Measurements from ENCODE around the gene TRAF1.
"Not testable (repeated sequence)": the region's sequence is repeated elsewhere in the genome, so short reads cannot be mapped to it uniquely, and the experiment has no call there.

Gene TRAF1

DNA sequence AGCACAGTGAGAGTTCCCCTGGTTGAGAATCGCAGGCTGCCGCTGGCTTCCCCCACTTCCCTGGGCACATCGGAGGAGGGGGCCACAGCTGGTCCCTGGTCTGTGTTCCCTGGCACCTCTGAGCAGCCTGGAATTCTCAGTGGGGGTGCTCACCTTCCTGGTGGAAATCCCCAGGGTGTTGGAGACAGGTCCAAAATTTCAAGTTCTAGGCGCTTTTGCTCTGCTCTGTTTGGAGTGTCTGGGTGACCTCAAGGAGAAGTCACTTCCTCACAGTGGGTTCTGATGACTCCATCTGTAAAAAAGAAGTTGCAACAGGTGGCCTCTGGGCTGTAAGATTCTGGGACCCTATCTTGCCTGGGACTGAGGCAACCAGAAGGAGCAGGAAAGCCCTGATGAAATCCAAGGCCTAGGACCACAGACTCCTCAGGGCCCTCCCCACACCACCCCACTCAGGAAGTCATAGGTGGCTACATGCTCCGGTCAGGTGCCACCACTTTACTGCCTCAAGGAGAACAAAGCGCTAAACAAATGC lies at the start of gene TRAF1:
Gene TRAF1, minus strand, starts transcription at position 400 of the 532 bp plus-strand sequence. CDS start 721 bp downstream, outside the sequence.
- CTCF ChIA-PET = interaction anchor here (1.5 to 3.2 kb wide), 4 partner anchors 10 to 57 kb away, joined by 5 to 9 read pairs (median 6); no protein-coding TSS in a partner anchor
- POLR2A ChIA-PET = no interaction called here
- no peak for TF ChIP-seq CTCF (IDR thresholded peaks at IDR 0.05; ENCODE audit: insufficient read depth, low read length, missing control alignments)
- no peak within 1 kb of the TSS for H3K4me3 ChIP-seq (ENCODE audit: low read depth, low read length)
- no peak for DNase-seq (ENCODE audit: low read depth, low spot score)

- POLR2A ChIA-PET = no interaction called here
- no peak for DNase-seq (ENCODE audit: low read depth, low spot score)
- CTCF ChIA-PET = interaction anchor here (1.5 kb wide), 1 partner anchor 219 kb away, joined by 3 read pairs; no protein-coding TSS in a partner anchor
Measured at GRCh38 chr9:120974921-120975320, 48.3 kb upstream of the TRAF1 start.

GRCh38 chr9:120974181-120974580 lies 47.6 kb upstream of the TRAF1 start:
- no peak for DNase-seq (ENCODE audit: low read depth, low spot score)
- no peak for TF ChIP-seq CTCF (IDR thresholded peaks at IDR 0.05; ENCODE audit: insufficient read depth, low read length, missing control alignments)
- ChIA-PET POLR2A (no interaction called here), CTCF (interaction anchor here (0.9 to 1.5 kb wide), 2 partner anchors 15 to 218 kb away, joined by 3 to 4 read pairs; no protein-coding TSS in a partner anchor)
- H3K4me3 ChIP-seq (ENCODE audit: low read depth, low read length) = no peak overlapping the region

More at GRCh38 chr9:120974921-120975320, 48.3 kb upstream of the TRAF1 start:
- no peak overlapping the region for H3K4me3 ChIP-seq (ENCODE audit: low read depth, low read length)
- no peak for TF ChIP-seq CTCF (IDR thresholded peaks at IDR 0.05; ENCODE audit: insufficient read depth, low read length, missing control alignments)

GRCh38 chr9:120971938-120972337 lies 45.3 kb upstream of the TRAF1 start:
- no peak overlapping the region for H3K4me3 ChIP-seq (ENCODE audit: low read depth, low read length)
- TF ChIP-seq CTCF (IDR thresholded peaks at IDR 0.05; ENCODE audit: insufficient read depth, low read length, missing control alignments) = no peak
- POLR2A ChIA-PET = no interaction called here
- CTCF ChIA-PET = interaction anchor here (1.0 to 1.3 kb wide), 2 partner anchors 8 to 9 kb away, joined by 3 to 11 read pairs; no protein-coding TSS in a partner anchor
- no peak for DNase-seq (ENCODE audit: low read depth, low spot score)

DNA sequence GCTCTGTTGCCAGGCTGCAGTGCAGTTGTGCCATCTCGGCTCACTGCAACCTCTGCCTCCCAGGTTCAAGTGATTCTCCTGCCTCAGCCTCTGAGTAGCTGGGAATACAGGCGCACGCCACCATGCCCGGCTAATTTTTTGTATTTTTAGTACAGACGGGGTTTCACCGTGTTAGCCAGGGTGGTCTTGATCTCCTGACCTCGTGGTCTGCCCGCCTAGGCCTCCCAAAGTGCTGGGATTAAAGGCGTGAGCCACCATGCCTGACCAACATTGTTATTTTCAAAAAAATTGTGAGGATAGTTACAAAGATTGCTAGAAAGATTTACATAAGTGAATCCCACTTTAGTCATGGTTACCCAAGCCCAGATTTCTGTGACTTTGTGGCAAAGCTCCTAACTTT lies 44.9 kb upstream of the TRAF1 start:
- CTCF ChIA-PET = interaction anchor here (1.3 kb wide), 1 partner anchor 10 kb away, joined by 11 read pairs; no protein-coding TSS in a partner anchor
- POLR2A ChIA-PET; DNase-seq (ENCODE audit: low read depth, low spot score); H3K4me3 ChIP-seq (ENCODE audit: low read depth, low read length): not testable (repeated sequence)

DNA sequence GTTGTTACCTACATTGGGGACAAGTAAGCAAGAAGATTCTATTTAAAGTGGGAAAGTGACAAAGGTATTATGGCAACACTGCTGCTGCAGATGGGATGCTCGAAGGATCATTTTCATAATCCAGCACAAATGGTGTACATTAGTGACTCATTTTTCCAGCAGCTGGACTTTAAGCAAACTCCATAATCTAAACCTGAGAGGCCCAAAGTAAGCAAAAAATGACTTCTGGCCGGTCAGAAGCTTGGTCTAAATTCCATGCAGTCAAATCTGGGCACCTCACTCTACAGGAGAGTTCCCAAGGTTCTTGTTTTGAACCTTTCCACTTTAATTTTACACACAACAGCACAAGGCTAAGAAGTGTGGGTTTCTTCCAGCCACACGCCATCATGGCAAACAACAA lies 43.6 kb upstream of the TRAF1 start:
- no peak for DNase-seq (ENCODE audit: low read depth, low spot score)
- ChIA-PET CTCF (interaction anchor here (0.6 to 1.4 kb wide), 9 partner anchors 9 to 429 kb away, joined by 3 to 9 read pairs (median 4); no protein-coding TSS in a partner anchor), POLR2A (no interaction called here)
- H3K4me3 ChIP-seq (ENCODE audit: low read depth, low read length) = no peak overlapping the region
- no peak for TF ChIP-seq CTCF (IDR thresholded peaks at IDR 0.05; ENCODE audit: insufficient read depth, low read length, missing control alignments)

- DNase-seq (ENCODE audit: low read depth, low spot score) = no peak
- CTCF ChIA-PET = interaction anchor here (2.5 to 3.1 kb wide), 2 partner anchors 15 to 20 kb away, joined by 6 to 19 read pairs; no protein-coding TSS in a partner anchor
- TF ChIP-seq CTCF (IDR thresholded peaks at IDR 0.05; ENCODE audit: insufficient read depth, low read length, missing control alignments) = no peak
- POLR2A ChIA-PET = no interaction called here
- no peak overlapping the region for H3K4me3 ChIP-seq (ENCODE audit: low read depth, low read length)
Measured at GRCh38 chr9:120966013-120966369, 39.4 kb upstream of the TRAF1 start.

All from AG04449 (cell line).